ENCODE data around the gene ITGAD. TPM values are rescaled to one million over a fixed set of nuclear protein-coding genes. Genes with fewer than 3 reads are reported as not detected.

ITGAD gene
- total and polyA plus RNA-seq, 12 donors: 0.03 to 0.35 (median 0.11) TPM; not detected in 5

- intact Hi-C loops (cut with DNase I): no loop called here
- no peaks in the 10 kb centered on the region for H3K4me1 ChIP-seq (replicated peaks in 1 of 2)
- DNase-seq: peak in 3 of 7 donors; percentile 25 to 56 (median 48)
- TF ChIP-seq, protein P1, sequence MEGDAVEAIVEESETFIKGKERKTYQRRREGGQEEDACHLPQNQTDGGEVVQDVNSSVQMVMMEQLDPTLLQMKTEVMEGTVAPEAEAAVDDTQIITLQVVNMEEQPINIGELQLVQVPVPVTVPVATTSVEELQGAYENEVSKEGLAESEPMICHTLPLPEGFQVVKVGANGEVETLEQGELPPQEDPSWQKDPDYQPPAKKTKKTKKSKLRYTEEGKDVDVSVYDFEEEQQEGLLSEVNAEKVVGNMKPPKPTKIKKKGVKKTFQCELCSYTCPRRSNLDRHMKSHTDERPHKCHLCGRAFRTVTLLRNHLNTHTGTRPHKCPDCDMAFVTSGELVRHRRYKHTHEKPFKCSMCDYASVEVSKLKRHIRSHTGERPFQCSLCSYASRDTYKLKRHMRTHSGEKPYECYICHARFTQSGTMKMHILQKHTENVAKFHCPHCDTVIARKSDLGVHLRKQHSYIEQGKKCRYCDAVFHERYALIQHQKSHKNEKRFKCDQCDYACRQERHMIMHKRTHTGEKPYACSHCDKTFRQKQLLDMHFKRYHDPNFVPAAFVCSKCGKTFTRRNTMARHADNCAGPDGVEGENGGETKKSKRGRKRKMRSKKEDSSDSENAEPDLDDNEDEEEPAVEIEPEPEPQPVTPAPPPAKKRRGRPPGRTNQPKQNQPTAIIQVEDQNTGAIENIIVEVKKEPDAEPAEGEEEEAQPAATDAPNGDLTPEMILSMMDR (IDR thresholded peaks at IDR 0.05): no peak
- TF ChIP-seq POLR2A (IDR thresholded peaks at IDR 0.05): no peak
- H3K9me3 ChIP-seq (replicated peaks in 1 of 3): no peaks in the 10 kb centered on the region
- H3K27me3 ChIP-seq: no peaks in the 10 kb centered on the region
- H3K36me3 ChIP-seq (replicated peaks in 1 of 2): no peaks in the 10 kb centered on the region
- no peak overlapping the region for H3K4me3 ChIP-seq
- H3K27ac ChIP-seq: peak overlapping the region in 1 of 5 donors; percentile 49
- 70 to 84% (median 77%) methylated on average over 11 to 12 of the region's 12 CpGs for WGBS, 4 donors
Observed at GRCh38 chr16:31350275-31351005, 42.7 kb upstream of the ITGAD start.

GRCh38 chr16:31351246-31351941 is 41.7 kb upstream of the ITGAD start:
- H3K36me3 ChIP-seq (replicated peaks in 1 of 2): no peaks in the 10 kb centered on the region
- 55 to 67% (median 57%) methylated on average over 14 to 19 of the region's 19 CpGs for WGBS, 4 donors
- no peaks in the 10 kb centered on the region for H3K9me3 ChIP-seq (replicated peaks in 1 of 3)
- H3K4me1 ChIP-seq (replicated peaks in 1 of 2): no peaks in the 10 kb centered on the region
- H3K27me3 ChIP-seq: no peaks in the 10 kb centered on the region
- H3K4me3 ChIP-seq: no peak overlapping the region
- peak overlapping the region in 2 of 5 donors; percentile 60 to 86 for H3K27ac ChIP-seq
- TF ChIP-seq POLR2A (IDR thresholded peaks at IDR 0.05): no peak
- TF ChIP-seq, protein P1 (IDR thresholded peaks at IDR 0.05): no peak
- DNase-seq: no peak
- intact Hi-C loops (cut with DNase I): no loop called here

DNA sequence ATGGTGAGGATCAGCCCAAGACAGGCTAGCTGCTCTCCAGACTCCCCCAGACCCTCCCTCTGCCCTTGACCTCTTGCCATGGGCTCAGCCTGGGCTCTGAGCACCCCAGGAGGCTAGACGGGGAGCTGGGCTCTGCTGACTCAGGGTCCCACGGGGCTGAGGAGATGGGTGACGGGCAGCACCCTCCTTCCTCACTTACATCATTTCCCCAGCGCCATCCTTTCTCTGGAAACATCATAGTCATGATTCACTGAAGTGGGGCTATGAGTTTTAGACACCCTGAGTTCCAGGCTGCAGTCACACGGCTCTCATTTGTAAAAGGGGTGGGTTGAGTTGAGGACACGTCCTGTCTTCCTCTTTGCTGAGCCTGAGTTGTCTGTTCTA is 41.2 kb upstream of the ITGAD start:
- H3K36me3 ChIP-seq (replicated peaks in 1 of 2): no peaks in the 10 kb centered on the region
- peak in 3 of 7 donors; percentile 37 to 56 (median 42) for DNase-seq
- peak overlapping the region in 2 of 5 donors; percentile 60 to 86 for H3K27ac ChIP-seq
- H3K27me3 ChIP-seq: no peaks in the 10 kb centered on the region
- intact Hi-C loops (cut with DNase I): no loop called here
- no peaks in the 10 kb centered on the region for H3K9me3 ChIP-seq (replicated peaks in 1 of 3)
- H3K4me3 ChIP-seq: no peak overlapping the region
- no peaks in the 10 kb centered on the region for H3K4me1 ChIP-seq (replicated peaks in 1 of 2)
- TF ChIP-seq, protein P1 (IDR thresholded peaks at IDR 0.05): no peak
- 35 to 40% (median 37%) methylated on average over 5 to 6 of the region's 6 CpGs for WGBS, 4 donors

DNA sequence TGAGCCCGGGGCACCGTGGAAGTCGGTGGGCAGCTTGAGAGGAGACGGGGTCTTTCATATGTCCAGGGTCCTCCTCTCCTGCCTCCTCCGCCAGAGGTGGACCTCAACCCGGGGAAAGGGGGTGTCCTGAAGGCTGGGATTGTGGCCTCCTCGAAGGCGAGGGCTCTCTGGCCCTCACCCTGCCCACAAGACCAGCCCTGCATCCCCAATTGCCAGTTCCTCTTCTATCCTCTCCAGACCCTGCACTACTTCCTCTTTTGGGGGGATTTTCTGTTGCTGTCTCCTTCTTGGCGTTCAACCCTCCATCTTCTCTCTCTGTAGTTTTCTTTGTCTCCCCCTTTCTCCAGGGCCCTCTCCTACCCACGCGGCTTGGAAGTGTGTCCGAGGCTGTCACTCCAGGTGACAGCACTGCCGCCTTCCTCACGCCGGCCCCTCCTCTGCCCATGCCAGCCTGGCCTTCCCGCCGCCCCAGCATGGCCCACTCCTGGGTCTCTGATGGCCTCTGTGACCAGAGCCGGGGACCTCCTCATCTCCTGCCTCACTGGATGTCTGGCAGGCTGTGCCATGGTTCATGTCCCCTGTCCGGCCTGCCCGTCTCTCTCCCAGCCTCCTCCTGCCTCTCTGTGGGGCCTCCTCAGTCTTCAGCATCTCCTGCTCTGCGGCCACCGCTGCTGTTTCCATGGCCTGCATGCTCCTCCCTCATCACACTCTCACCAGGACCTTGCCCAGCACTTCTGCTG is 40.6 kb upstream of the ITGAD start:
- Histone ChIP-seq H3K4me3 (no peak overlapping the region), H3K9me3 (replicated peaks in 1 of 3) (no peaks in the 10 kb centered on the region), H3K27me3 (no peaks in the 10 kb centered on the region), H3K36me3 (replicated peaks in 1 of 2) (no peaks in the 10 kb centered on the region), H3K27ac (peak overlapping the region in 2 of 5 donors; percentile 60 to 86), H3K4me1 (replicated peaks in 1 of 2) (no peaks in the 10 kb centered on the region)
- peak in 2 of 7 donors; percentile 34 to 36 for DNase-seq
- 75 to 82% (median 75%) methylated on average over 21 to 22 of the region's 22 CpGs for WGBS, 4 donors
- intact Hi-C loops (cut with DNase I): no loop called here
- TF ChIP-seq, protein P1 (IDR thresholded peaks at IDR 0.05): no peak
- no peak for TF ChIP-seq POLR2A (IDR thresholded peaks at IDR 0.05)
